HG02571 (cell line): Measurements from ENCODE around the gene SORBS1.
A peak's percentile ranks its signal among the peaks of the same experiment; 100 is the strongest.

Experiments used
- ATAC-seq: cut with Tn5 transposase; IDR thresholded peaks from one replicate; pipeline ENCODE4 v1.9.1; 2021; ENCODE audit warnings: mild to moderate bottlenecking, moderate library complexity; ENCODE audit not compliant: unreplicated experiment

Gene SORBS1

GRCh38 chr10:95442341-95442740 lies 118.8 kb downstream of the SORBS1 start:
- no peak for ATAC-seq

GRCh38 chr10:95441547-95441923 lies 119.6 kb downstream of the SORBS1 start:
- no peak for ATAC-seq

GRCh38 chr10:95440756-95441546 lies 120.2 kb downstream of the SORBS1 start:
- peak; percentile 79 for ATAC-seq

- ATAC-seq: no peak
These were observed 121.0 kb downstream of the SORBS1 start for GRCh38 chr10:95440038-95440725.

GRCh38 chr10:95438781-95439180 lies 122.4 kb downstream of the SORBS1 start:
- ATAC-seq: no peak

- ATAC-seq: no peak
These were observed 123.5 kb downstream of the SORBS1 start for GRCh38 chr10:95437669-95438068.

GRCh38 chr10:95435548-95436279 lies 125.5 kb downstream of the SORBS1 start:
- ATAC-seq: no peak

GRCh38 chr10:95434583-95434982 lies 126.6 kb downstream of the SORBS1 start:
- ATAC-seq: no peak

- peak; percentile 43 for ATAC-seq
These were observed 129.2 kb downstream of the SORBS1 start for GRCh38 chr10:95431900-95432342.

- ATAC-seq: peak; percentile 70
These were observed 130.8 kb downstream of the SORBS1 start for GRCh38 chr10:95430231-95430951.

- ATAC-seq: no peak
These were observed 131.5 kb downstream of the SORBS1 start for GRCh38 chr10:95429639-95430038.

- no peak for ATAC-seq
These were observed 132.5 kb downstream of the SORBS1 start for GRCh38 chr10:95428701-95429100.

GRCh38 chr10:95426482-95426881 lies 134.7 kb downstream of the SORBS1 start:
- ATAC-seq: no peak

GRCh38 chr10:95425592-95426465 lies 135.3 kb downstream of the SORBS1 start:
- ATAC-seq: no peak

GRCh38 chr10:95423164-95424005 lies 137.8 kb downstream of the SORBS1 start:
- ATAC-seq: no peak

GRCh38 chr10:95422233-95422632 lies 138.9 kb downstream of the SORBS1 start:
- ATAC-seq: no peak

GRCh38 chr10:95421782-95422181 lies 139.4 kb downstream of the SORBS1 start:
- no peak for ATAC-seq

GRCh38 chr10:95419399-95419798 lies 141.8 kb downstream of the SORBS1 start:
- ATAC-seq: no peak

- no peak for ATAC-seq
These were observed 144.2 kb downstream of the SORBS1 start for GRCh38 chr10:95416973-95417372.
